HG02970 (cell line): ENCODE measurements around the gene SCYL3.
"Not testable (repeated sequence)": the region's sequence is repeated elsewhere in the genome, so short reads cannot be mapped to it uniquely, and the experiment has no call there.

Experiments used
- ATAC-seq: cut with Tn5 transposase; IDR thresholded peaks from one replicate; pipeline ENCODE4 v1.9.1; 2021; ENCODE audit warnings: mild to moderate bottlenecking, moderate library complexity, moderate number of reproducible peaks; ENCODE audit not compliant: unreplicated experiment, low FRiP score

SCYL3 gene, protein sequence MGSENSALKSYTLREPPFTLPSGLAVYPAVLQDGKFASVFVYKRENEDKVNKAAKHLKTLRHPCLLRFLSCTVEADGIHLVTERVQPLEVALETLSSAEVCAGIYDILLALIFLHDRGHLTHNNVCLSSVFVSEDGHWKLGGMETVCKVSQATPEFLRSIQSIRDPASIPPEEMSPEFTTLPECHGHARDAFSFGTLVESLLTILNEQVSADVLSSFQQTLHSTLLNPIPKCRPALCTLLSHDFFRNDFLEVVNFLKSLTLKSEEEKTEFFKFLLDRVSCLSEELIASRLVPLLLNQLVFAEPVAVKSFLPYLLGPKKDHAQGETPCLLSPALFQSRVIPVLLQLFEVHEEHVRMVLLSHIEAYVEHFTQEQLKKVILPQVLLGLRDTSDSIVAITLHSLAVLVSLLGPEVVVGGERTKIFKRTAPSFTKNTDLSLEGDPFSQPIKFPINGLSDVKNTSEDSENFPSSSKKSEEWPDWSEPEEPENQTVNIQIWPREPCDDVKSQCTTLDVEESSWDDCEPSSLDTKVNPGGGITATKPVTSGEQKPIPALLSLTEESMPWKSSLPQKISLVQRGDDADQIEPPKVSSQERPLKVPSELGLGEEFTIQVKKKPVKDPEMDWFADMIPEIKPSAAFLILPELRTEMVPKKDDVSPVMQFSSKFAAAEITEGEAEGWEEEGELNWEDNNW

DNA sequence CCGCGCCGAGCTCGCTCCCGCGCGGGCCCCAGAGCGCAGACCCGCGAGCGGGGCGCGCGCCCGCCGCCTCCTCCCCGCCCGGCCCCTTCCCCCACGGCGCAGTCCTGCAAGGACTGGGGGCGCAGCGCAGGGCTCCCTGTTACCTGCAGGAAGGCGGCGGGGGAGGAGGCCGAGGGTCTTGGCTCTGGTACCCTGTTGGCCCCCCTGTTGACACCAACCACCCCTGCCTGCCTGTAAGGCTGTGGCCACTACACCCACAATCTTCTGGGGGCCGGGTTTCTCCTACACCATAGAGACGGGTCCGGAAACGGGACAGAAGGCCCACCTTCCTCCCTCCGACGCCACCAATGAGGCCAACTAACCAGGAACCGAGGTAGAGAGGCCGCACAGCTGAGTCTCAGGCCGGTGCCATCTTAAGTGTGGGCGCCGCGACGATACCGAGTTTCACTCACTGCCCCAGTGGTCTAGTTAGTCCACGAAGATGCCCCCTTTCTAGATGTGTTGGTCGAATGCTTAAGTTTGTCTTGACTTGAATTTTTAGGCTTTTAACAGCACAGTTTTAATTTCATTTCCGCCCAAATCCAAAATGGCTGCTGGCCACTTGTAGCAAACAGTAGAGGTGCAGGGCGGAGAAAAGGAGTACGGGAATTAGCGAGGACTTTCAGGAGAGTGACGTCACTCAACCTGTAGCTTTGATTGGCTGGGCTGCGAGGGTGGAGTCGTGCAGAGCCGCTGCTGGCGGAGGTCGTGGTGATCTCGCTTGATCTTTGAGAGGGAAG lies at the start of gene SCYL3:
Gene SCYL3, minus strand, starts transcription at position 252 of the 779 bp plus-strand sequence. CDS start 5,056 bp downstream, outside the sequence.
- ATAC-seq = peak; percentile 90

DNA sequence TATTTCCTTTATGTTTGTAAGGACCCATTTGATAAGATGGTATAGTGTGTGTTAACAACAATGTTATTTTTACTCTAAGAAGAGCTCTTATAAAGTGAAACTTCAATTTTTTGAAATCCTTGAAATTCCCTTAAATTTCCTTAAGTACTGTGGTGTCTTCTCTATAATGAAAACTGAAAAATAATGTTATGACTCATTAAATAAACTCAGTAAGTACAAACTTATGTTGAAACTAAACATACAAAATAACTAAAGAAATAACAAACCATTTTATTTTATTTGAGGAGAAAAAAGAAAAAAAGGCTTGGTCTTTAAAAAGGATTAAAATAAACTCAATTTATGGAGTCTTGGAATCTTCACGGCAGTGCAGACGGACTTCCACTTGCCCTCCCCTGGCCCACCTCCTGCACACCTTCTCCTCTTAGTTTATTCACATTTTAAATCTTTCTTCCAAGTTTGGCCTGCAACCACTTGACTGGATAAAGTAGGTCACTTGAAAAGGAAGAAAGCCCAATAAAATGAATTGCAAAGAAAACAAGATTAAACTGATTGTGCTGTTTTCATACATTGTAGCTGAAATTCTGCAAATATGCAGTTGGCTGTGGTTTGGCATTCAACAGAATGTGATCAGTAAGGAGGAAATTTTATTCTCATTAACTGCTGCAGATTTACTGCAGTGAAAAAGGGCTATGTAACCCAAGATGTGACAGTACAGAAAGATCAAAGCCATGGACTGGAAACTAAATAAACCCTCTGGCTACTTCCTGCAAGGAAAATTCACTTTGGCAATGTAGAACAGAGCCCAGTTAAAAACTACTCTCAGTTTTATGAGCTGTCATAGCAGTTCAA lies 48.5 kb upstream of the SCYL3 start:
- no peak for ATAC-seq

DNA sequence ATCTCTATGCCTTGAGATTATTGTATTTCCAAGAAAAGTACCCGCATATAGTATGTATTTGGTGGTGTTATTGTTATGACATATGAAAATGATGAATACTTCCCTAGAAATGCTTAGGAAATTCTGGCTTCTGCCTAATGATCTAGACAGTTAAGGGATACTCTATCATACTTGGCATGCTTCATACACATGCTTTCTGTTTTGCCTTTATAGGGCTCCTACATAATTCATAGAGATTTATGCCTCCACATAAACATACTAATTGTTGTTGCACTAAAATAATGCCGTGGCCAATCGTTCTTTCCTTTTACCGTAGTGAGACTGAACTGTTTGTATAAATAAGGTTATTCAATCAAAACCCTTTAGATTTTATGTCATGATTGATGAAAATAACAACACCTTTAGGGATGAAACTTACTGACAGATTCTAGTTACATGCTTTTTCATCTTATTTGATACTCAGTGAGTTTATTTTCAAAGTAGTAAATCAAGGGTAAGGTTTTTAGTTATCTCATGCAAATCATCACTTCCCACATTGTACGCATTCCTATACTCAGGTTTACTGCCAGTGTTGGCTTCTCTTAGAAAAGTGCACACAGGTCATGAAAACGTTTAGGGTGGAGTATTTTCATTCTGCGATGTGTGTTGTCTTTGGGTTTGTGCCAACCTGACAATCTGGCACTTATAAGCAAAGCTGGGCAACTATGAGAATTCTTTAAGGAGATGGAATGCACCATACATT lies 40.5 kb upstream of the SCYL3 start:
- no peak for ATAC-seq

DNA sequence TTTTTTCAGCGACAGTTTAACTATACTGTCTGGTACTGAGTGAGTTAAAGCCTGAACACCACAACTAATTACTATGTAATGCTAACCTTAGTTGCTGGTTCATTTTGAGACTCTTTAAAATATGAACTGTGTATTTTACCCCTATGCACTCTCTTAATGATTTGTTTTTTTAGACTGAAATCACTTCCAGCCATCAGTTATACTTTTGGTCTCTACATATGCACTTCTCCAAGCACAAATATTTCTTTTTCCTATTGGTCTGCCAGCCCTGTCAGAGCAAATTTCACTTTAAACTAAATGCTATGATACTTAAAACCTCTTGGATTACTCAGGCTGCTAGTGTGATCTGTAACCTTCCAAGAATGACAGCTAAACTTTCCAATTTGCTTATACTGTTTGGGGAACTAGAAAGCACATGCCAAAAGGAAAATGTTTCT lies 38.1 kb upstream of the SCYL3 start:
- ATAC-seq = no peak

DNA sequence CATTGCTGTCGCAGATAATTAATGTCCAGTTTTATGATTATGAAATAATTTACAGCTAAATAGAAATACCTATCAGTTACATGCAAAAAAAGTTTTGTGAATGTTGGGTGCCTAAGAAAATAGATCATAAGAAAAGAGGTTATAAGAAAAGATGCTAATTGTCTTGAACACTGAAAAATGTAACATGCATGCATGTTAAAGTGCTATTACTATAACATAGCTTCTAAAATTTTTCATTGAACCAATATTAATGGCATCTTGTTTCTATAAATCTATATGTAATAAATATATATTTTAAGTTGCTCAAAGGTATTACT lies 35.5 kb upstream of the SCYL3 start:
- no peak for ATAC-seq

DNA sequence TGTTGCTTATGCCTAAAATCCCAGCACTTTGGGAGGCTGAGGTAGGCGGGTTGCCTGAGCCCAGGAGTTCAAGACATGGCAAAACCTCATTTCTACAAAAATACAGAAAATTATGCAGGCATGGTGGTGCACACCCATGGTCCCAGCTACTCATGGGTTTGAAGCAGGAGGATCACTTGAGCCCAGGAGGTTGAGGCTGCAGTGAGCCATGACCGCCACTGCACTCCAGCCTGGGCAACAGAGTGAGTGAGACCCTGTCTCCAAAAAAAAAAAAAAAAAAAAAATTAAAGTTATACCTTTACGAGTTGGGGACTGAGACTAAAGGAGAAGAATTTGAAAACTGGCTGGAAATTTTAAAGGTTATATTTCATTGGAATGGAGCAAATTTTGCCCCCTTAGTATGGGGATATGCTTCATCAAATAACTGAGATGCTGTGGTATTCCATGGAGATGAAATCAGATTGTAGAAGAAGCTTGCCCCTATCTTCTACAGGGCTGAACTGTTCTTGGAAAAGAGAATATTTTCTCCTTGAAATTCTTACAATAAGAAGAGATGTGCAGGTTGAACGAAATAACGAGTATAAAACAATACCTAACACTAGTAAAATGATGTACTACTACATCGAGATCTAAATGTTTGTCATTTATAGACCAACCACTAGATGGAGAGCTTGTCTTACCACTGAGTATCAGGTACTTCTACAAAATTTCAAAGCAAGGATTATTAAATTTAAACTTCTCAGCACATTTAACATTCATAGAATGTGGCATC lies 34.9 kb upstream of the SCYL3 start:
- ATAC-seq = no peak

DNA sequence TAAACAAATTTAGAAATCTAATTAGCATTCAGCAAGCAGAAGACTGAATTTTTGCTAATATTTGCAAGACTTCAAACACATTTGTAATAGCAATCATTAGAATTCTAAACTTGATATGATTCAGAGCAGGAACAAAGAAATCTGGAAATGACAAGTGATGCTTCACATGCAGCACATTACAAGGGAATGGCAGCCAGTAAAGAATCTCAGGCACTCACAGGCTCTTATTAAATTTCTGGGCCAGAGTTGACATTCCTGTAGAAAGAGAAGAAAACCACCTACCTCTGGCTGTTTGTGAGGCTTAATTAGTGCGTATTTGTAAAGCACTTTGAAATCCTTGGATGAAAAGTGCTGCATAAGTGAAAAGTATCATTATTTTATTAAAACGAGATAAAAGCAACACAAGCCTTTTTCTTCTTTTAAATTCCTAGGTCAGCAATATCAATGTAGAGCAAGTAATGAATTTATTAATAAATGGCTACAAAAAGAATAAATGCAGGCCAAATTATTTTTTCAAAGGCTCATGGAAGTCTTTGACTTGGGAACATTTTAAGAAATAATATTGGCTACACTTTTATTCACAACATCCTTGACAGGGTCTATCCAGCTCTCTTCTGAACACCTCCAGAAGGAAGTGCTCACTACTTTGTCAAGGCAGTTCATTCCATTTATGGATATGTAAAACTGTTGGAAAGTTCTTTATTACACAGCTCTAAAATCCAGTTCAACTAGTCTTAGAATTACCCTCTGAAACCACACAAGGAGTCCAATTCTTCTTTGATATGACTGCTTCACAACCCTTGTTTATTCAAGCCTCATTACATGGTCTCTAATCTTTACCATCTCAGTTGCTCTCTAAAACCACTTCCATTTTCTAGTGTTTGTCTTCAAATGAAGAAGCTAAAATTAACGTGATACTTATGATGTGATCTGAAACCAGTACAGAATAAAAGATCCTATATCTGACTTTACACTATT lies 32.1 kb upstream of the SCYL3 start:
- no peak for ATAC-seq

DNA sequence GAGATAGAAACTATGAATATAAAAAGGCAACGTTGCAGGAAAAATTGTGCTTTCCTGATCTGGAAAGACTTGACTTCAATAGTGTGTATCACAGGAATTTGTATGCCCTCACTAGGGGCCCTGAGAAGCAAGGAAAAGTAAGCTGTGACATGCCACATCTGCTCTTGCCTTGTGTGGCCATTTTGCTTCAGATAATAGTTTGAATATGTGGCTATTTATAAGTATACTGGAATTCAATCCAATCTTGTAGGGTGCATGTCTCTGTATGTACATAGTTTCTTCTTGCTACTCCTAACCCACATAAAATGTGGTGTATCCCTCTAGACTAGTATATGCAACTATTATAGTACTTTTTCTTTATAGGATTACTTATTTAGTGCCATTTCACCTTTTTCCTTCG lies 31.1 kb upstream of the SCYL3 start:
- ATAC-seq = no peak

DNA sequence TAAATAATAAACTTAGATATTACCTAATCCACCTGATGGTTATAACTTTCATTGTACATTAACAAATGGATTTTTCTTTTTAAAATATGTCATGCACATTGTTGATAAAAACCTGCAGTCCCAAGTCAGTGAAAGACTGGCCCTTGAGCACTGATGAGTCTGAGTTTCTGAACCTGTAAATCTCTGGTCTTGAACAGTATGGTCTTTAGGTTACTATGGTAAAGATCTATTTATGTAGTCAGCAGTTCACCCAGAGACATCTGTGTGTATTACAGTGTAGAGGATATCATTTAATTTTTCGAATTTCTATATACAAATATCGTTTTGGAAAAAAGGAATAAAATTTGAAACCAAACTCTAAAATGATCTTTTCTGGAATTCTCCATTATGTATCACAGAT lies 30.4 kb upstream of the SCYL3 start:
- no peak for ATAC-seq

DNA sequence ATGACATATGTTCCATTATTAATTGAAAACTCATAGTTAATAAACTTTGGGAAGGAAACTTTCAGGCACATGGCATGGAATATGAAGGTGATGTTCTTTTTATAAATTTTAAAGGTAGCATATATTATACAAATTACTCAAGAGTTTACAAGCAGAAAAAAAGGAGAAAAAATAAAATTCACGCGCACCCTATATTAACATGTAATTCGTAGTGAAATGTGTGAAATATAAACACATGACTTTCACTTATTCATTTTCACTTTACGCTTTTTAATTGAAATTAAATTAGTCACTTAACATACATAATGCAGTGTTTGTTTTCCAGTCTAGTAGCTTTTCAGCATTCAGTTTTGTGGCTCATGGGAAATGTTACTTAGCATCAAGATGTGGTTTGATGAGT lies 27.4 kb upstream of the SCYL3 start:
- ATAC-seq = no peak

DNA sequence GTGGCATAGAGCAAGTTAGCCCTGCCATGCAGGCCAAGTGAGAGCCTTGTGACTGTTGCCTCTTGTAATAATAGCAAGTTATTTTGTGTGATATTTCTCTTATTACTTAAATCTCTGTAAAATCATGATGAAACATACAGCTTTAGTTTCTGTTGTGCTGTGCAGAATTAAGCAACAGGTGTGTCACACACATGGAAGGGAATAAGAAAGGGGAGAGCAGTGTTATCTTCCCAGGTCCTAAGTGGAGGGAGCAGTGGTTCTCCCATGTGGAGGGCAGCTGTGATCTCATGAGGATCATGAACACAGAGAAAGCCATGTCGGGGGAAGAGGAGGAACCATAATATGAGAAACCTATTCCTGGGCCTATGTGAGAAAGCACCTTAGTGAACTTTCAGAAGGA lies 25.2 kb upstream of the SCYL3 start:
- ATAC-seq = no peak

DNA sequence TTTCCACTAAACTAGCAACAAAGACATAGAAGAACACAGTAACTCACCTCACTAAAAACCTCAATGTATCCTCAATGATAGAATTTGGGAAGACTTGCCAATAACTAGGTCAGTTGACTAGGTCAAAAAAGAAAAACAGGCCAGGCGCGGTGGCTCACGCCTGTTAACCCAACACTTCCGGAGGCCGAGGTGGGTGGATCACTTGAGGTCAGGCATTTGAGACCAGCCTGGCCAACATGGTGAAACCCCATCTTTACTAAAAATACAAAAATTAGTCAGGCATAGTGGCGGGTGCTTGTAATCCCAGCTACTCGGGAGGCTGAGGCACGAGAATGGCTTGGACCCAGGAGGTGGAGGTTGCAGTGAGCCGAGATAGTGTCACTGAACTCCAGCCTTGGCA lies 24.5 kb upstream of the SCYL3 start:
- not testable (repeated sequence) for ATAC-seq

DNA sequence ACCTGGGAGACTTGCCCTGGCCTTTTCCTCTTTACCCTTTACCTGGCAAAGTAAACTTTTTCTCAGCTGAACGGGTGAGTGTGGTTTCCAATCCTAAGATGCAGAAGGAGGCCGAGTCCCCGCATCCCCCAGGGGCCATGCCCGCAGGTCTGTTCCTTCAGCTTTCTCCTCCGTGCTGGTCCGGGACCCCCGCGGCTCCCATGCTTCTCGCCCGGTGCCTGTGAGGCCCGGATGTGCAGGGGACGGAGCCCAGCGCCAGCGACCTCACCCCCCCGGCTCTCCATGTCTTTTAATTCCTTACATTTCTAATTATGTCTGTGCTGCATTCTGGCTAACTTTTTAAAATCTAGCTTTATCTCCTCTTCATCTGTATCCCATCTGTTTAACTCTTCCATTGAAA lies 21.5 kb upstream of the SCYL3 start:
- no peak for ATAC-seq

DNA sequence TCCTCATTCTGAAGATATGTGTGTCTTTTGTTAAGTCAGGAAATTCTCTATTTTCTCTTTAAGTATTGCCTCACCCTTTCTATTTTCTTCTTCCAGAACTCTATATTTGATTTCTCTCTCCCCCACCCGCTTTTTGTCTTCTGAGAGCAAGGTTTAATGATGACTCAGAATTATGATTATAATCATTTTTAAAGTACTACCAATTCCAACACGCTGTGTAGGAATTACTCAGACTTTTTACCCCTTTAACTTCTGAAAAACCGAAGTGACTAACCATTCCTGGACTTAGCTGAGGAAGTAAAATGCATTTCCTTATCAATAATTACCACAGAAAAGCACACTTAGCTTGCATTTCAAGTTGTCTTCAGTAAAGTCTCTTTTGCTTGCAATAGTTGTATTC lies 20.8 kb upstream of the SCYL3 start:
- ATAC-seq = no peak

DNA sequence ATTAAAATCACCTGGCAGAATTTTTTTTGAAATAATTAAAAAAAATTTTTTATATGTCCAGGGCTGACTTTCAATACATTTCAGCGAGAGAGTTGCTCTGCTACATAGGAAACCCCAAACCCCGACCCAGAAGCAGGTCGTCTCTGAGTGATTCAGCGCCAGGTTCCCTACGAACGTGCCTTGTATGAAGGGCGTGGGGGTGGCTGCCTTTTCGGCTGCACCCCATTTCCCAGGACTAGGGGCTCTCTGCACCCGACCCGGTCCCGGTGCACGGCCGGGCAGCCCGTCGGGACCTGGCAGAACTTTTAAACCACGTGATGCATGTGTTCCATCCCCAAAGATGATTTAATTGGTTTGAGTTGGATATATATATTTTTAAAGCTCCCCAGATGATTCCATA lies 15.8 kb upstream of the SCYL3 start:
- ATAC-seq = no peak

DNA sequence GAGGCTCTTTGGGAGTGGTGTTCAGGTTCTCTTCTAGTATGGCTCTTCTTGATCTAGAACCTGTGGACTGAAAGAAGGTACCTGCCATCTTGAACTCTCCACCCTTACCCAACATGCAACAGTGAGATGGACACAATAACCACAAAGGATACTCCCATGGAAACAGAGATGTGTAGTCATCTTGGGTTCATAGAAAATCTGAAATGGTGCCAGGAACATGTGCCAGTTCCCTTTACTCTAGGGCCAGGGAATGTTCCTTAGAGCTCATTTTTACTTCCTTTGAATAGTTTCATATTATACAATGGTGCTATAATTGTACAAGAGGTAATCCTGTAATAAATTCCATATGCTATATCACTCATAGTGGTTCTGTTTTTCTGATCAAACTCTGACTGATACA lies 13.2 kb upstream of the SCYL3 start:
- no peak for ATAC-seq

DNA sequence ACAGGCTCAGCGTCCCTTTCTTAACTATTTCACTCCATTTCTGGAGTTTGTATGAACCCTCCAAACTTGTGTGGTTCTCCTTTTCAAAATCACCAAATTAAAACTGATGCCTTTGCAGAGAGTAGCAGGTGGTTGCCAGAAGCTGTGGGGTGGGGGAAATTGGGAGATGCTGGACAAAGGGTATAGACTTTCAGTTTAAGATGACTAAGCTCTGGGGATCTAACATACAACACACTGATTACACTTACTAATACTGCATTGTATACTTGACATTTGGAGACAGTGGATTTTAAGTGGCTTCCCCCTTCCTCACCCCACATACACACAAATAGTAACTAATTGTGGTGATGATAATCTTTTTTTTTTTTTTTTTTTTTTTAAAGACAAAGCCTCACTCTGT lies 11.1 kb upstream of the SCYL3 start:
- ATAC-seq = no peak

DNA sequence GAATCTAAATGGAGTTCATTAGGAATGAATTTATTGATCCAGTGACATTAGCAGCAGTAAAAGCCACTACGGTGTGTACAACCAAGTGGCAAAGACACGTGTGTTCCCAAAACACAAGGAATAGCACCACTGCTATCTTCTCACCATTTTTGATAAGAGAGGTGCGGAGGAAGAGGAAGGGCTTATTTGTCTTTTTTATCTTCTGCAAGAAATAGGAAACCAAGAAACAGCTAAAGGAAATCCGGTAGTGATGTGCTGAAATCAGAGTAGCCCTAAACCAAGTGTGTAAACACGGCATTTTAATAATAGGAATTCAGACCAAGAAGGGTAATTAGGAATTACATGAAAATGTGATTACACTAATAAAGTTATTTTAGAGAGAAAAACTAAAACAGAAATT lies 9.1 kb upstream of the SCYL3 start:
- no peak for ATAC-seq
